HL-60/S4 treated with phorbol 12-myristate 13-acetate at 8.2 ng/mL for 4 days and 3 days (cell line): ENCODE results near the gene COPS9.

ENCODE experiments used
- in situ Hi-C: fragments of 300-500 bp; cut with MboI; formaldehyde crosslinking; loops from 2 replicates; pipeline ENCODE4 v1.15.0; 2022; ENCODE audit warnings: low sequenced_read_pairs

The COPS9 gene

DNA sequence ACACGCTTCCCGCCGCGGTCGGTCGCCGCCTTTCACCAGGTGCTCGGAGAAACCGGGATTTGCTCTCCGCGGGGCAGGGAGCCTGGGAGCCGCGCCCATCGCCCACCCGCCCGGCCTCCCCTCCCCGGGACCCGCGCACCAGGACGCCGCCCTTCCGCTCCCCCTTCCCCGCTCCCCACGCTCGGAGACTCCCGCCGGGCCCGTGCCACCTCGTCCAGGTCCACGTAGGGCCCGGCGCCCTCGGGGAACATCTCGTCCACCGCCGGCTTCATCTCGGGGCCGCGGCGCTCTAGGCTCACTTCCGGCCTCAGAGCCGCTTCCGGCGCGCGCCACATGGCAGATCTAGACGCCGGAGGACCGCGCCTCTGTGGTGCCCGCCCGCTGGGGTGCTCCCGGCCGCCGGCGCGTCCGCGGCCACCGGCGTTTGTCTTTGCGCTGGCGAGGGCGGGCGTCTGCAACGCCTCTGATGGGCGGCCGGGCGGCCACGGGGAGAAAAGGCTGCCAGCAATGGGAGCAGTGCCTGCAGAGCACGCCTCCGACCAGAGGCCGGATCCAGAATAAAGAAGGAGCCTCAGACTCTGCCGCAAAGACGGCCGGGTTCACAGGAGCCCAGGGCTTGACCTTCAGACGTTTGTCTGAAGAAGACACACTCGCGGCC, at the start of gene COPS9:
COPS9 (minus strand) TSS at position 293 of the 658 bp plus-strand sequence; CDS start at position 272, 21 bp downstream.
- in situ Hi-C loops: no loop called here

GRCh38 chr2:240184656-240185055, 48.6 kb upstream of the COPS9 start:
- in situ Hi-C loops: no loop called here

- in situ Hi-C loops: no loop called here
Observed at GRCh38 chr2:240183875-240184590, 47.9 kb upstream of the COPS9 start.

- in situ Hi-C loops: no loop called here
Observed at GRCh38 chr2:240183006-240183874, 47.1 kb upstream of the COPS9 start.

GRCh38 chr2:240182476-240182875, 46.4 kb upstream of the COPS9 start:
- in situ Hi-C loops: no loop called here

DNA sequence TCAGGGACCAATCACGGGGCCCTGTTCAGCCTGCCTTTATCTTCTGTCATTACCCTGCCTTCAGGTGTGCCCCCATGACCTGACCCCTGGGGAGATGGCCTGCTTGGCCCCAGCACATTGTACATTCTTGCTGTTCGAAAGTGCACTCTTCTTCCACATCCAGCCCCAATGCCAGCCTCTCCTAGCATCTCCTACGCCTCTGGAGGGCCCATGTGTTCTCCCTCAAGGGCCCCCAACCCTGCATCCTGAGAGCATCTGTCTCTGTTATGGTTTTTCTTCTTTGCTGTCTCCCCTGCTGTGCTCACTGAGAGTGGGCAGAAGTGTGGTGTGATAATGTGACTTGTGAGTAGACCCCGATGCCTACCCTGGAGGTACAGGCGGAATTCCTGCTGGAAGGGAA, 45.9 kb upstream of the COPS9 start:
- in situ Hi-C loops: no loop called here

- in situ Hi-C loops: no loop called here
Observed at GRCh38 chr2:240179941-240180666, 44.0 kb upstream of the COPS9 start.

GRCh38 chr2:240179186-240179815, 43.2 kb upstream of the COPS9 start:
- in situ Hi-C loops: no loop called here

DNA sequence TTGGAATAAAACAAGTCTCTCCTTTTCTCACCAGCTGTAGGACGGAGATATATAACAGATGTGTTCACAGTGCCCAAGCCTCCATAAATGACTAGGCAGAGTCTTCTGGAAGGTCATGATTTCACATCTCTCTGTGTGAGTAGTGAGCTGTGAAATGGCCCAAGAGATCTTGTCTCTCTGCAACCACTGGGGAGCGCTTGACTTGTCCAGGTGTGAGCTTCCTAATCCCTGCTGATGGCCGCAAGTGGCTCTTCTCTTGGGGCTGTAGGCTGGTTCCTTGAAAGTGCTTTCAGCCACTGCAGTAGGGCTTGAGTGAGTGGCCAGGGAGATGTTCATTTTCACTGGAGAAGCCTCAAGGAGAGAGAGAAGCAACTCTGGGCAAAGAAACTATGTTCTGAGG, 42.5 kb upstream of the COPS9 start:
- in situ Hi-C loops: no loop called here

DNA sequence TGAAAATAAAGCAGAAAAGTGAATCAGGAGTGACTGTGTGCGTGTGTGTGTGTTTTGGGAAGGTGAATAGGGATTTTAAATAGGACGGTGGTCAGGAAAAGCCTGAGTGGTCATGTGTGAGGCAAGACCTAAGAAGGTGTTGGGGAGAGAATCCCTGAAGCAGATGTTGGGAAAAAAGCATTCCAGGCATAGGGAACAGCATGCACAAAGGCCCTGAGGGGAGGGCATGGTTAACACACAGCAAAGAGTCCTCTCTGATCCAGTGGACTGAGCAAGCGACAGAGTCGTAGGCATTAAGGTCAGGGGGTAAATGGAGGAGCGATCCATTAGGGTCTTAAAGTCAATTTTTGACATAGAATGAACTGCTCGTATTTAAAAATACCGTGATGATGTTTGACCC, 38.4 kb upstream of the COPS9 start:
- in situ Hi-C loops: no loop called here

GRCh38 chr2:240172071-240172895, 36.2 kb upstream of the COPS9 start:
- in situ Hi-C loops: no loop called here

DNA sequence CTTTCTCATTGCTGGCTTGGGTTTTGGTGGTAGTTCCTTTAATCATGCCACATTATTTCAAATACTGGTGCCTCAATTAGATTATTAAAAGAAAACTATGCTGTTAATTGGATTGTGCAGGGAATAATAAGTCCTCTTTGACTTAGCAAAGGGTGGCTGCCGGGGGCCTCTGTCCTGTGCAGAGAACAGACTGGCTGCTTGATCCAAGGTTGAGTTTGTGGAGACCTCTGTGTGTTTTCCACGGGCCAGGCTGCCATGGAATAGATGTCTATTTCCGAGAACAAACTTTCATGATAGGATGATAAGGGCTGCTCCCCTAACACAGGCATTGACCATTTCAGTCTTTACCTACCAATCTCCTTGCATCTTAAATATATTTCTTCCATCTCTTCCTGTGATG, 34.8 kb upstream of the COPS9 start:
- in situ Hi-C loops: no loop called here

GRCh38 chr2:240170354-240170735, 34.2 kb upstream of the COPS9 start:
- in situ Hi-C loops: no loop called here

DNA sequence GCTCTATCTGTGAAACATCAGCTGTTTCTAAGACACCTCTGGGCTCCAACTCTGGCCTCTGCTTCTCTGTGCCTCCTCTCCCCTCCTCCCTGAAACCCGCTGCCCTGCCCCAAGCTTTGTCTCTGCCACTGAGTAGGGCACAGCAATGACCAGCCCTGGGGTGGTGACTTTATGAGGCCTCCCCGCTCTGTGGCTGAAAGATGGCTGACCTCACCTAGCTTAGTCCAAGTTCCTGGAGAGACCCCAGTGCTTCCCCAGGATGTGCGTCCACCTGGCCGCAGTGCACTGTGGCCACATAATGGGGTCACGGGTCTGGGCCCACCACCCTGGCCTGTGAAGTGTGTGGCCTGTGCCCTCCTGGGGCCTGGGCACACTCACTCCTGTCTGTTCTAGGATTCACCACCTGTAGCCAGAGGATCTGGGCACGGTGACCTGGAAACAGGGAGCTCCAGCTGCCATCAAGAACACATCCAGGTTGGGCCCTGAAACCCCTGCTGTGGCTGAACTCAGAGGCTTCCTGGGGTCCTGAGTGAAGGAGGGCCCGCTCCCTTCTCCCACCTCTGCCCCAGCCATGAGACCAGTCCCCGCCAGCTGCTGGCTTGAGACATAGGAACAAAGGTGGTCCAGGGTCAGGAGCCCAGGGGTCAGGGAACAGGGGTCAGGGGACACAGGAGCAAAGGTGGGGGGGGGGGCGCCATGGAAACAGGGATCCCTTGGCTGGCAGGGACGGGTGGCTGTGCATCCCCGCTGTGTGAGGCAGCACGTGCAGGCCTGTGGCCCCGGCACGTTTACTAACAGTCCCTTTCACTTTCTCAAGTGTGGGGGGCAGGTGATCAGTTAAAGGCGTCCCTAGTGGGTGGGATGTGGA, 33.6 kb upstream of the COPS9 start:
- in situ Hi-C loops: no loop called here

GRCh38 chr2:240168546-240169361, 32.6 kb upstream of the COPS9 start:
- in situ Hi-C loops: no loop called here

GRCh38 chr2:240168041-240168440, 31.9 kb upstream of the COPS9 start:
- in situ Hi-C loops: no loop called here

GRCh38 chr2:240167588-240167880, 31.4 kb upstream of the COPS9 start:
- in situ Hi-C loops: no loop called here
